NCI-H460 (cell line): ENCODE measurements around the gene URB2. TPM values are rescaled to one million over a fixed set of nuclear protein-coding genes. Genes with fewer than 3 reads are reported as not detected.
"Not testable (repeated sequence)": the region's sequence is repeated elsewhere in the genome, so short reads cannot be mapped to it uniquely, and the experiment has no call there.

Source experiments
- DNase-seq: peaks from one replicate; pipeline ENCODE4 v3.0.0-alpha.2; 2016; ENCODE audit warnings: low read depth; ENCODE audit errors: extremely low read depth
- polyA plus RNA-seq: library from polyadenylated mRNA; depleted of rRNA; stranded (reverse); fragments of >200 nt; gene quantifications from 2 replicates; pipeline ENCODE4 v1.2.3, GENCODE V29; 2014; cell fraction: nucleus; rRNA removed
- total RNA-seq: library from RNA; depleted of rRNA; stranded (reverse); fragments of >200 nt; shearing (Covaris generic); gene quantifications from 2 replicates; pipeline ENCODE4 v1.2.3, GENCODE V29; 2014; rRNA removed

The URB2 gene
- total RNA-seq: 21.3 and 23.8 TPM in 2 replicates
- 19.5 and 24.3 TPM in 2 replicates for polyA plus RNA-seq

GRCh38 chr1:229625915-229626831, at the start of gene URB2, which contains the start of gene TAF5L:
URB2 (plus strand) TSS chr1:229626247; CDS start chr1:229627634, 1,387 bp downstream.
TAF5L (minus strand) TSS chr1:229626122; CDS start chr1:229614482, 11,640 bp downstream.
- DNase-seq: peak; percentile 88

- no peak for DNase-seq
Observed at GRCh38 chr1:229578168-229579058, 47.6 kb upstream of the URB2 start.

- no peak for DNase-seq
Observed at GRCh38 chr1:229579059-229579673, 46.9 kb upstream of the URB2 start.

GRCh38 chr1:229581485-229581884, 44.6 kb upstream of the URB2 start:
- no peak for DNase-seq

- no peak for DNase-seq
Observed at GRCh38 chr1:229582011-229582694, 43.9 kb upstream of the URB2 start.

GRCh38 chr1:229582715-229583114, 43.3 kb upstream of the URB2 start:
- no peak for DNase-seq

- DNase-seq: no peak
Observed at GRCh38 chr1:229585338-229585737, 40.7 kb upstream of the URB2 start.

- no peak for DNase-seq
Observed at GRCh38 chr1:229590119-229590518, 35.9 kb upstream of the URB2 start.

GRCh38 chr1:229593800-229594199, 32.2 kb upstream of the URB2 start:
- no peak for DNase-seq

GRCh38 chr1:229594227-229595008, 31.6 kb upstream of the URB2 start:
- DNase-seq: no peak

- not testable (repeated sequence) for DNase-seq
Observed at GRCh38 chr1:229595876-229596275, 30.2 kb upstream of the URB2 start.

- no peak for DNase-seq
Observed at GRCh38 chr1:229596925-229597699, 28.9 kb upstream of the URB2 start.

GRCh38 chr1:229597877-229598276, 28.2 kb upstream of the URB2 start:
- DNase-seq: no peak

GRCh38 chr1:229599218-229599954, 26.7 kb upstream of the URB2 start:
- no peak for DNase-seq

GRCh38 chr1:229600229-229600628, 25.8 kb upstream of the URB2 start:
- DNase-seq: no peak

- no peak for DNase-seq
Observed at GRCh38 chr1:229603371-229604005, 22.6 kb upstream of the URB2 start.

GRCh38 chr1:229607370-229607769, 18.7 kb upstream of the URB2 start:
- no peak for DNase-seq
